H1 (cell line): ENCODE data around the gene DCDC1. TPM values are rescaled to one million over a fixed set of nuclear protein-coding genes. Genes with fewer than 3 reads are reported as not detected.

Source experiments
- CHD1 ChIP-seq: IDR thresholded peaks from 2 replicates; pipeline ENCODE4 v1.6.1; 2012; ENCODE audit warnings: low read depth, low read length, improper control_type of control experiment
- FOSL1 ChIP-seq: IDR thresholded peaks from 2 replicates; pipeline ENCODE4 v1.6.1; 2011; ENCODE audit warnings: mild to moderate bottlenecking, low read depth, low read length, moderate library complexity; ENCODE audit not compliant: insufficient read depth
- MAFK ChIP-seq: IDR thresholded peaks from 2 replicates; pipeline ENCODE4 v1.6.1; 2012; ENCODE audit warnings: low read depth, mild to moderate bottlenecking, improper control_type of control experiment, low read length
- RBBP5 ChIP-seq: IDR thresholded peaks from 2 replicates; pipeline ENCODE4 v1.7.1; 2012; ENCODE audit warnings: low read depth, mild to moderate bottlenecking, inconsistent platforms, low read length, moderate library complexity, borderline replicate concordance
- RXRA ChIP-seq: IDR thresholded peaks from 2 replicates; pipeline ENCODE4 v1.6.1; 2011; ENCODE audit warnings: low read depth, mild to moderate bottlenecking, low read length, moderate library complexity; ENCODE audit not compliant: insufficient read depth
- SUZ12 ChIP-seq: fragments of 200-600 bp; sonication (generic); IDR thresholded peaks from 2 replicates; pipeline ENCODE4 v1.6.1; 2012; ENCODE audit warnings: mild to moderate bottlenecking, inconsistent platforms, low read length, moderate library complexity, mixed read lengths
- YY1 ChIP-seq: IDR thresholded peaks from 2 replicates; pipeline ENCODE4 v1.6.1; 2011; ENCODE audit warnings: low read depth, mild to moderate bottlenecking, low read length
- polyA plus RNA-seq, 7 experiments: library from polyadenylated mRNA; depleted of rRNA in 3 of 7; stranded (reverse) in 5 of 7; unstranded in 2 of 7; fragments of >200 nt in 5 of 7; fragments of 200-250 nt in 2 of 7; gene quantifications; 1 replicate in 5 of 7; 2 replicates in 1 of 7; 4 replicates in 1 of 7; pipeline versions ENCODE4 v1.2.1 to v1.2.3, GENCODE V29; 2011 to 2013; ENCODE audit warnings: missing spikeins in 2 of 7, mixed read lengths in 2 of 7
- total RNA-seq: library from RNA; stranded (reverse); fragmentation: NEBNext Ultra II Directional; extraction: Animal tissue kit (Norgen Biotek cat#: 25700); gene quantifications from 2 replicates; pipeline ENCODE4 v1.2.1, GENCODE V29; 2021

The DCDC1 gene
- total and polyA plus RNA-seq, 2 of the 8 experiments (the other 6 are each of a cell fraction or from before 2014, with no cell fraction given), result 0.15 to 0.56 TPM

DNA sequence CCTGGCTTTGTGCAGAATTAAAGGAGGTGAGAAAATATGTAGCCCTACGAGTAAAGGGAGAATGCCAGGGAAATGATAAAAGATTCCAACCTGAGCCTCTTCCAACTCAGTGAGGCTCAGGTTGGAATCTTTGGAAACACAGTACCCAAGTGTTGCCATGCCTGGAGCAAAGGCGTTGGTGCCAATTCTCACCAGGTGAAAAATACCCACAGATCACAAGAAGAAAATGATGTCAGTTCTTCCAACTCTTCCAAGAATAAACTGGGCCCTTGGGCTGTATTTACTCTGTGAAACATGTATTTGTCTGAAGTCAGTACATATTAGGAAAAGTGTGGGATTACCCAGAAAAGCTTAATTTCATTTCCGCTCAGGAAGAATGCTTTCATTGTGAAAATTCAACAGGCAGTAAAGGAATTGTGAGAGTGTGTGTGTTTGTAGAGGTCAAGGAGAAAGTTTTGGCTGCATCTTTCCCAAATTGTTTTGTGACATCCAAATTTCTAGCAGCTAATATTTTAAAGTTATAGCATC is 548.0 kb downstream of the DCDC1 start (continued):
- TF ChIP-seq RBBP5, result no peak
- TF ChIP-seq RXRA, result no peak
- TF ChIP-seq SUZ12, result no peak
- TF ChIP-seq FOSL1, result no peak
- no peak for TF ChIP-seq MAFK
- no peak for TF ChIP-seq YY1
- TF ChIP-seq CHD1, result no peak
